ENCODE data around the gene KPRP.

The KPRP gene, protein sequence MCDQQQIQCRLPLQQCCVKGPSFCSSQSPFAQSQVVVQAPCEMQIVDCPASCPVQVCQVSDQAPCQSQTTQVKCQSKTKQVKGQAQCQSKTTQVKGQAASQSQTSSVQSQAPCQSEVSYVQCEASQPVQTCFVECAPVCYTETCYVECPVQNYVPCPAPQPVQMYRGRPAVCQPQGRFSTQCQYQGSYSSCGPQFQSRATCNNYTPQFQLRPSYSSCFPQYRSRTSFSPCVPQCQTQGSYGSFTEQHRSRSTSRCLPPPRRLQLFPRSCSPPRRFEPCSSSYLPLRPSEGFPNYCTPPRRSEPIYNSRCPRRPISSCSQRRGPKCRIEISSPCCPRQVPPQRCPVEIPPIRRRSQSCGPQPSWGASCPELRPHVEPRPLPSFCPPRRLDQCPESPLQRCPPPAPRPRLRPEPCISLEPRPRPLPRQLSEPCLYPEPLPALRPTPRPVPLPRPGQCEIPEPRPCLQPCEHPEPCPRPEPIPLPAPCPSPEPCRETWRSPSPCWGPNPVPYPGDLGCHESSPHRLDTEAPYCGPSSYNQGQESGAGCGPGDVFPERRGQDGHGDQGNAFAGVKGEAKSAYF

DNA sequence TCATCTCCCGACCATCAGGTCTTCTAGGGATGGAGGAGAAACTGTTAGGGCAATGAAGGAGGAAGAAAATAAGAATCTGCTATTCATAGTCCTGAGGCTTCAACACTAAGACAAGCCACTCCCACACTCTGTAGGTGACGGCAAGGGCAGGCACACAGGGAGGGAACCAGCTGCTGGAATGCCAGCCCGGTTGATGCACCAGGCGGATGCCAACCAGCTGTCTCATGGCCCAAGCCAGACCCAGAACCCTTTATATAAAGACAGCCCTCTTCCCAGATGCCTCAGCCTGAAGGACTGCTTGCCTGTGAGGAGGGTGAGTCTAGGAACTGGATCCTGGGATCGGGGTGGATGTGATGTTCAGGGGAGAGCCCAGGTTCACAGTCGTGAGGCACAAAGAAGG, at the start of gene KPRP:
Gene KPRP, plus strand, starts transcription at position 279 of the 400 bp plus-strand sequence. CDS start 1,564 bp downstream, outside the sequence.
- DNase-seq = no peak

DNA sequence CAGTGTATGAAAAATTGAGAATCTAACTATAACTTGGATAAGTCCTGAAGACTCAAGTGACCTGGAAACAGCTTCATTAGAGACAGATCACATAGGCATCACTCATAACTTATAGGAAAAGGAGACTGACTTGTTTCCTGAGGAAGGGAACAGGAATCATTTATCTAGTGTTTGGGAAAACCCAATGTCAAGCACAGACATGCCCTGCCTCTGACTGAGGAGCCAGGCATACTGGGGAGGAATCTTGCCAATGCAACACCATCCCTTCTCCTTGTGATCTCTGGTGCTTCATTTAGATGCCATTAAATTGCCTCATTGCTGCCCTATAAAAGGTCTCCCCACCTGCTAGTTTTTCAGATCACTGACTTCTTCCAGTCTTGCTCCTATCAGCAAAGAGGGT, 39.6 kb upstream of the KPRP start:
- DNase-seq = no peak

DNA sequence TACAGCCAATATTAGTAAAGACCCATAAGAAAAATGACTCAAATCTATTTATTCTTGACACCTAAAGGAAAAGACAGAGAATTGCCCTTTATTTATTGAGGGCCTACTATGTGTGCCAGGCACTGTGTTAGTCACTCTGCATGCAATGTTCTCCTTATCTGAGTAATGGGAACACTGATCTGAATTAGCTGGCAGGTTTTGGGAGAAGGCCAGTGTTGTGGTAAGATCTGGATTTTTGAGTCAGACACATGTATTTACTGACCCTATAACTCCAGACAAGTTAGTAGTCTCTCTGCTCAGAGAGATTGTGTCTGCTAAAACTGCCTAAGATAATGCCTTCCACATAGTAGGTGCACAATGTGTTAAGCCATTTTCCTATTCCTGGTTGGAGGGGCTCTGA, 32.6 kb upstream of the KPRP start:
- no peak for DNase-seq

DNA sequence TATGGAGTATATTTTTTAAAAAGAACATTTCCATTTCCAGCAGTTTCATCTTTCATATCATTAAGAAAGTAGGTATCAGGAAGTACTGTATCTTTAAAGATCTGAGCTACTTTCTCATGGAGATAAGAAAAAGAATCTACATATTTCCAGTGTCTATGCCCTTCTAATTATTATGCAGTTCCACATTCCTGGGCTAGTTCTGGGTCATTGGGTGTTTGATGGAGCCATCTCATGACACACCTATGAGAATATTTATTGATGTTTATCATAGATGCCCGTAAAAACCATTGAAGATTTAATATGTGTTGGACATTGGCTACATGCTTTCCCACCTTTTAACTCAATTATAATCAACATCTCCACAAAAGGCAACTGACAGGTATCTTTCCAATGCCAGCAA, 28.8 kb upstream of the KPRP start:
- DNase-seq = no peak

DNA sequence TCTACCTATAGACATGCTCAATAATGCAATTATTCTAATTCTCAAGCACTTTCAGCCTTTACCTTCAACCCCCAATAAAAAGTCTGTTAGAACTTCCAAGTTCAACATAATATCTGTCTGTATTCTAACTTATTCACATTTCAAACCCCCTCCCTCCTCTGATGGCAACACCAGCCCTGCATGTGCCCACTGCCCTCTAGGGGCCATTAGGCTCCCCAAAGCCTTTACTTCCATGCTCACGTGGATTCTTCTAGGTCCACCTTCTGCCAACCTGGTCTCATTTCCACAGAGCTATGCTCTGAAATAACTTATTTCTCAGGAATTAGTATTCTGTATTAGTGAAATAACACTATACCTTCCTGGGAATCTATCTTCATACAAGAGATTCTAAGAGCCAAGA, 22.2 kb upstream of the KPRP start:
- no peak for DNase-seq

DNA sequence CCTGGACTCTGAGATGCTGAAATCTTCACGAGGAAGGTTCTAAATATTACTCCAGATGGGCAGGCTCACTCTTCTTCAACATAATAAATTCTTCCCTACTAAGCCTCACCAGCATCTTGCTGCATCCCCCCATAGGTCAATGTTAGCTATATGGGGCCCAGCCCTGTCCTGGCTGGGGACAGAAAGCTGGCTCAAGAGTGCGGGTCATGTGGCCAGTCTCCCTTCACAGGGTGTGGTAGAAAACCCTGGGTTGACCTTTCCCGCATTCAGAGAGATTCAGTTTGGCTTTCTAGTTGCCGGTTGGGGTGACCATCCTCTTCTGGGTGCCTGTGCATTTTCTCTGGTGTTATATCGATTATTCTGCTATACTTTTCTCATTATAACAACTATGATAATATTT, 19.8 kb upstream of the KPRP start:
- DNase-seq = no peak

DNA sequence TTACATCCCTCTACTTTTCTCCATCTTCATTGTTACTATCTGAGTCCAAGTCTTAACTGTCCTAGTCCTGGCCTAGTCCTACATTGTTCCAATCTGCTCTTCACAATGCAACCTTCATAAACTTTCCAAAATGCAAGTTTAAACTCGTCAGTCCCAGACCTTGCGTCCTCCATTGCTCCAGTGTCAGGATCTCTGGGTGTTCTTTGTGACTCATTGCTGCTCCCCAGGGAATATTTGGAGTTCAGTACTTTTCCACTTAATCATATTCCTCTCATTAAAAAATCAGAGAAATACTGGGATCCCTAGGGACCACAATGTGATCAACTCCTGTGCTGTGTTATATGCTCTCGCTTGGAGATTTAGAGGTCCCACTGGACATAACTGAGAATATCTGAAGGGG, 18.0 kb upstream of the KPRP start:
- DNase-seq = no peak

DNA sequence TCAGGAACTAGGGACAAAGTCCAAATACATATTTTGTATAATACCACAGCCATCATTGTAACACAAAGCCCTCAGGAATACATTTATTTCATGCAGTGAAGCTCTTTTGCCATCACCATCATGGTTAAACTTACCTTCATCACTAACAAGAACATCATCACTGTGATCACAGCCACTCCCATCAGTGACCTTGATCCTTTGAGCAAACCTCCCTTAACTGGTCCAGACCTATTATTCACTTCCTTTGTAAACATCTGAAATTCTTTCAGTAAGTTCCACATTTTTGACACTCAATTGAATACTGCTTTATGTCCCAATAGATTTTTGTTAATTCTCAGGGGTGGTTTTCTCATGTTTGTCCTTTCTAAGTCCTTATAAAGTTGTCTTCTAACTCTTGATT, 16.2 kb upstream of the KPRP start:
- DNase-seq = no peak

DNA sequence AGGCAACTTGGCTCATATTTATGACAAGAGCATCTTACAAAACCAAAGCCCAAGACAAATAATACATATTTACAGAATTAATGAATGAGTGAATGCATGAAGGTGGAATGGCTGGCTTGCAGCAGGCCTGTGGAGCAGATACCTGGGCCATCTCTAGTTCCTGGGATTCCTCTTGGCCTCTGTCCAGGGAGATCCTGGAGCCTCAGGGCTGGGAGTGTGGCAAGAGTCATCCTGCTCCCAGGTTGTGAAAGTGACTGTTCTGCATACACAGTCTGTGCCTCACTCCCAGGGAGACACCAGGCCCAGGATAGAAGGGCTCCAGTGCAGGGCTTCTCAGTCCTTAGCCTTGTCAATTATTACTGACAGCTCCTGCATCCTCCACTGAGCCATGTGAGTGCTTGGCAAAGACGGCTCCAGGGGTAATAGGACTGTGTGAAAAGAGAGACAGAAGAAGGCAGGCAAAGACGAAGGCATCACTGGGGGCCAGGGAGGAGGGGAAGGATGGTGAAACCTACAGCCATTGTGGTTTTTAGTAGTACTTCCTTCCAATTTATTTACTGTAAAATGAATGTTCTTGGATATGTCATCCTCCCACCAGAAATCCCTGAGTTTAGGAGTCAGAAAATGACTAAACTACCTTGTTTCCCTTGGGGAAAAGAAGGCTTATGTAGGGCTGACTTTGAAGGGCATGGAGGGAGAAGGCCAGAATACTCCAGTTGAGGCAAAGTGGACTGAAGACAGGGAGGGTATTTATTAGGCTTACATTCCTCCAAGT, 14.3 kb upstream of the KPRP start:
- DNase-seq = no peak

DNA sequence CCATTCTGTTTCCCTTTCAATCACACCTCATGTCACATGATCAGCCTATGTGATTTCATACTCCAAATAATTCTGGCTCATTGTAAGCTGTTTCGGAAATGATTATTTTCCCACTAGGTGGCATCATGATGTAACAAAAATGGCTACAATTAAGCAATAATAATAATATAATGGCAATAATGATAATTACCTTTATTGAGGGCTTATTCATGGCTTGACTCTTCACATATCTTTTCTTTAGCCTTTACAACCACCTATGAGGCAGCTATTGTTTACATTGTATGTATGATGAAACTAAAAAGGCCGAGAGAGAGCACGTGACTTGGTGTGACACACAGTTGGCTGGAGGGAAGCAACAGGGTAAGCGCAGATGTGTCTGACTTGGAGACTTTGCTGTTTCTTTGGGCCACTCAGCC, 12.5 kb upstream of the KPRP start:
- DNase-seq = no peak

DNA sequence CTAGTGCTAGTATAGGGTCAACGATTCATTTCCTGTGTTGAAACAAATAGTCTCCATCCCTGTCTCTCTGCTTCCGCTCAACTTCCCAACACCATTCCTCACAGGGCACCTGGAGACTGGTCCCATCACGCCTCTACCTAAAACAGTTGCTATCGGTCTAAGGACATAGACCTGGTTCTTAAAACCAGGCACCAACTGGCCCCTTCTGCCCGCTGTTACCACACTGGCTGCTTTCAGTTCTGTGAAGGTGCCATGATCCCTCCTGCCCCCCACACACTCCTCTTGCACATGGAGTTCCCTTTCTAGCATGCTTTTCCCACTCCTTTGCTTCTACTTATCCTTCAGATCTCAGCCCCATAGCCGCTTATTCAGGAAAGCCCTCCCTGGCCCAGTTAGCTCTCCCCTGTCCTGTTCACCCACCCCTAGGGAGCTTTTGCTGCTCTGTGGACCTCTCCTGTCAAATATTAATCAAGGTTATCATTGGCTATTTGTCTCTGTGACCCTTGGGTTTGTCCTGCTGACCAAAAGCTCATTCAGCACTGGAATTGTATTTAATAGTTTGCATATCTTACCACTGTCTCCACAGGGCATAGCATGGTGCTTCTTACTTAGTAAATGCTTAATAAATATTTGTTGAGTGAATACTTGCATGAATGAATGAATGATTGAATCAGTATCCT, 11.9 kb upstream of the KPRP start:
- DNase-seq = no peak

DNA sequence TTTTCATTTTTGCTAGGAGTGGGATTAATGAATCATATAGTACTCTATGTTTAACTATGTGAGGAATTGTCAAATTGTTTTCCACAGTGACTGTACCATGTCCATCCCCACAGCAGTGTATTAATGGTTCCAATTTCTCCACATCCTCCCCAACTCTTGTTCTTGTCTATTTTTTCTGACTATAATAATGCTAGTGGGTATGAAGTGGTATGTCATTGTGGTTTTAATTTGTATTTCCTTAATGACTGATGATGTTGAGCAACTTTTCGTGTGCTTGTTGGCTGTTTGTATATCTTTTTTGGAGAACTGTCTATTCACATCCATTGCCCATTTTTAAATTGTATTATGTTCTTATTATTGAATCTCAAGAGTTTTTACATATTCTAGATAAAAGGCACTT, 10.0 kb upstream of the KPRP start:
- DNase-seq = no peak

DNA sequence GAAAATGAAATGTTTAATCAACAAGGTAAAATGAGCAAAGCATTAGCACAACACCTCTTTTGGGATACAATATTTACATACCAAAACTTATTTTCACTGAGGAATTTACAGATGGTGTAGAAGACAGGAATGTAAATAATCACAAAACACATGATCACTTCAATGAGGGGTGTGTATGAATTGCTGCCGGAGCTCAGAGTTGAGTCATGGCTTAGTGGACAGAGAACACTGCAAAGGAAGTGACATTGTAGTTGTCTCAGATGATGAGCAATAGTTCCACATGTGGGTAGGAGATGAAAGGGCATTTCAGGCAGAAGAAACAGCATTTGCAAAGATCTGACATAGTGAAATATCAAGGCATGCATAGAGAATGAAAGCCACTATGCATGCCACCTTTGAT, 5.6 kb upstream of the KPRP start:
- DNase-seq = no peak

DNA sequence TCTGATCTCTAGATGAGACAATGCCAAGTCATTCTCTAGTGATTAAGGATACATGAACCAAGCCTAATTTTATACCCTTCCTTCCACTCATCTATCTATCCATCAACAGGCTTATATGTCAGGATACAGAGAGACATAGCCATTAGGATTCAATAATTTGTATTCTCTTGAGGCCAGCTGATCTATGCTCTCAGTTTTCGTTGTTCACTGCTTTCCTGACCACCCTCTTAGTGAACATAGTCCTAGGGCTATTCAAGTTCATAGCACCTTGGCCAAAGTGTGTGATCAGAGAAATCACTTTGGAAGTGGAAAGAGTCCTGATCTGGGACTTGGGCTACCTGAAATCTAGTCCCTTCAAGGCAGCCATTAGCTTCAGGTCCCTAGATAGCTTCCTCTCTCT, 4.2 kb upstream of the KPRP start:
- DNase-seq = no peak

DNA sequence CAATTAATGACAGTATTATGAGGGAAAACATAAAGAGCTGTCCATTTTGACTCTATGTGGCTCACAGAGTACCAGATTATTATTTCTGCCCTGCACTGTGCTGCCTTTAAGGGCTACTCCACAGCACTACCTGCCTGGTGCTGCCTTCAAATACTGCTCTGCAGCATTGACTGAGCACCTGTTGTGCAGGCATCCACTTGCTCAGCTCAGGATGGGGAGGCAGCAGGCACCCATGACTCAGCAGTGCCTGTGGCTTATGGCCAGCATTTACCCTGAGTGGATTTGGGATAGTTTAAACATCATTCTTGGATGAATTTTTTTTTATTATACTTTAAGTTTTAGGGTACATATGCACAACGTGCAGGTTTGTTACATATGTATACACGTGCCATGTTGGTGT, 953 bp upstream of the KPRP start:
- DNase-seq = no peak

DNA sequence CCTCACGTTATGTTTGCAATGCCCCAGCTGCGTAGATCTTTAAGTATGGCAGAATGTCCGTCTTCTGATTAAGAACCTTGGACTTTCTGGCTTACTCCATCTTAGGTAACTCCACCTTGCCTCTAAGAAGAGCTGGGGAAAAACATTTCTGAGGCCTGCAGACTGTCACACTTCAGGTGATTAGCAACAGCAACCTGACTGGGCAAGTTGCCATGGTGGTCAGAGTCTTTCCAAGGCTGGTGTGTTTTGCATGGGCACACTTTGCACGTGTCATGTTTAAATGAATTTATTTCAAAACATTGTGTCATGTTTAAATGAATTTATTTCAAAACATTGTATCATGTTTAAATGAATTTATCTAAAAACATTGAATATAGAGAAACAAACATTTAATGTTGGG, 811 bp downstream of the KPRP start:
- no peak for DNase-seq

DNA sequence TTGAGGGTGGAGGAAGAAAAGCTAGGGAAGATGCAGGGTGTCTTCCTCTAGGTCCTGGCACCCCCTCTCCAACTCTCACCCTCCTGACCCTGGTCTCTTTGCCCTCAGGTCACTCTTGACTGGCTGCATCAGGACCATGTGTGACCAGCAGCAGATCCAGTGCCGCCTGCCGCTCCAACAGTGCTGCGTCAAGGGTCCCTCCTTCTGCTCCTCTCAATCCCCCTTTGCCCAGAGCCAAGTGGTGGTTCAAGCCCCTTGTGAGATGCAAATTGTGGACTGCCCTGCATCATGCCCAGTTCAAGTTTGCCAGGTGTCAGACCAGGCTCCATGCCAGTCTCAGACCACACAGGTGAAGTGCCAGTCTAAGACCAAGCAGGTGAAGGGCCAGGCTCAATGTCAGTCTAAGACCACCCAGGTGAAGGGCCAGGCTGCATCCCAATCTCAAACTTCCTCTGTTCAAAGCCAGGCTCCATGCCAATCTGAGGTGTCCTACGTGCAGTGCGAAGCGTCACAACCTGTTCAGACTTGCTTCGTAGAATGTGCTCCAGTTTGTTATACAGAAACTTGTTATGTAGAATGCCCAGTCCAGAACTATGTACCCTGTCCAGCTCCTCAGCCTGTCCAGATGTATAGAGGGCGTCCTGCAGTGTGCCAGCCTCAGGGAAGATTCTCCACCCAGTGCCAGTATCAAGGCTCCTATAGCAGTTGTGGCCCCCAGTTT, 1.8 kb downstream of the KPRP start:
- no peak for DNase-seq

DNA sequence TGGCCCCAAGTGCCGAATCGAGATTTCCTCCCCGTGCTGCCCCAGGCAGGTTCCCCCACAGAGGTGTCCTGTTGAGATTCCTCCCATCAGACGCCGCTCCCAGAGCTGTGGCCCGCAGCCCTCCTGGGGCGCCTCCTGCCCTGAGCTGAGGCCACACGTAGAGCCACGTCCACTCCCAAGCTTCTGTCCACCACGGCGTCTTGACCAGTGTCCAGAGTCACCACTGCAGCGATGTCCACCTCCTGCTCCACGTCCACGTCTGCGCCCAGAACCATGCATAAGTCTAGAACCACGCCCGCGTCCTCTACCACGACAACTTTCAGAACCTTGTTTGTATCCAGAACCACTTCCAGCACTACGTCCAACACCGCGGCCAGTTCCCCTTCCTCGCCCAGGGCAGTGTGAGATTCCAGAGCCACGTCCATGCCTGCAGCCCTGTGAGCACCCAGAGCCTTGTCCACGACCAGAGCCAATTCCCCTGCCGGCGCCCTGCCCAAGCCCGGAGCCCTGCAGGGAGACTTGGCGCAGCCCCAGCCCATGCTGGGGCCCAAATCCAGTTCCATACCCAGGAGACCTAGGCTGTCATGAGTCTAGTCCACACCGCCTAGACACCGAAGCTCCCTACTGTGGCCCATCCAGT, 2.8 kb downstream of the KPRP start:
- DNase-seq = no peak

DNA sequence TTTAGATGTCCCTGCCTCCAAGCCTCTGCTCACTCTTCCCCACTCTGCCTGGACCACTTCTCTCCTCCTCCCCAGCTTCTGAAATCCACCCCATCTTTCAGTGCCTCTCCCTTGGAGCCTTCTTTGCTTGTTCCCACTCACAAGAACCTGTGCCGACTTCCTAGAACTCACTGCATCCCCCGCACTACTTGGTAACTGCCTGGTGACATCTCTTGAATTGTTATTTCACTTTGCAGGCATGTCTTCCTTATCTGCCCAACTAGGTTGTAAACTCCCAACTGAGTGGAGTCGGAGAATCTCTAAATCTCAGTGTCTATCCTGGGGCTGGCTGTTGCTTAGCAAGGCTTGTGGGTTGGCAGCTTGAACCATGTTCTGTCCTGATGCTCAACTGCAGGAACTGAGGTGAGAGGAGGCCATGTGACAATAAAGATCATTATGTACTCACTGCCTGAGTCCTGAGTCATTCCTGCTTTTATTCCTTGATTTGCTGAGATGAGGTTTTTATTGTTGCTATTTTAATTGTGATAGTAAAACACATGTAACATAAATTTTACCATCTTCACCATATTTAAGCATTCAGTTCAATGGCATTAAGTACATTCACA, 3.9 kb downstream of the KPRP start:
- no peak for DNase-seq

DNA sequence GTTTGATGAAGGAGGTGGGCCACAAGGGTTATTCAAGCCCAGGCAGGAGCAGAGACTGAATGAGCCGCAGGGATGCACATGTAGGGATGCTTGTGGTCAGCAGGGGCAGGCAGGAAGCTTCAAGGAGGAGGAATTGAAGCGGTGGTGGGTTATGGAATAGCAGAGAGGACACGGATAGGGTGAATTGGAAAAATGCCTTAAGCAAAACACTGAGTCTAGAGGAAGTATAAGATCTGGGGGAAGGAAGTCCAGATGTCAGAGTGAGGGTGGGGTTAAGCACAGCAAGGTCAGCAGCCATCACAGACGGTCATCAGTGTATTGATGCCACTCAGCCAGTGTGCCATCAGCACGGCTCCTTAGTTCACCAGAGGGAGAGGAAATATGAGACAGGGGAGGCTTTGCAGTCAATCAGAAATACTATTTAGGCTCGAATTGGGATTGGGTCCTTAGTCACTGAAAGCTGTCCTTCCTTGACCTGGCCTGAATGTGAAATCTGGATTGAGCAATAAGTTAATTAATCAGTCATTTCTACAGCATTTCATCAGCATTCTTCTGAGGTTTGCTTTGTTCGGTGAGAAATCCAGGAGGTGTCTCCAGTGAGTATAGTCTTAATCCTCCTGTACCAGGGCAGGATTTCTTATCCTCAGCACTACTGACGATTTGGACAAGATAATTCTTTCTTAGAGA, 11.2 kb downstream of the KPRP start:
- DNase-seq = no peak

DNA sequence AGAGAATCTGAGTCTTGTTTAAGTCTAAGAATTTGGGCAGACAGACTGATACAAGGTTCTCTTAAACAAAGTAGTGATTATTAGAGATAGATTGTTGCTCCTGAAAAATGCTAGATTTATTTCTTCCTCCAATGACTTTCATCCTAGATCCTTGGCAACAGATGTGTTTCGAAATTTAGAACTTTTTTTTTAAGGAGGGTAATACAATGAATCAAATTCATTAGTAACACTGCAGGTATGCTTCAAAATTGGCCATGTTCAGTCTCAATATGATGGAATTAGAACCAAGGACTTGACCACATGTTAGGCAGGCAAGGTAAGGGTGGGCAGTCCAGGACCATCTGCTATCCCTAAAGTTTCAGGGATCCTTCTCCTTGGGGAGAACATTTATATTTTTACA, 12.6 kb downstream of the KPRP start:
- DNase-seq = no peak

Measured in NCI-H446 treated with DMSO at 0.1 percent for 48 hours (cell line).